Keratinocyte (primary cell): ENCODE data around the gene CEP63. TPM values are rescaled to one million over a fixed set of nuclear protein-coding genes. Genes with fewer than 3 reads are reported as not detected.

Experiments used
- DNase-seq: peaks from one replicate; pipeline ENCODE4 v3.0.0-alpha.2; 2011; ENCODE audit warnings: low read depth, missing footprints, low spot score
- FAIRE-seq: peaks from 2 replicates; lab custom pipeline; 2011; peaks lifted over from hg19 to GRCh38; lab: Jason Lieb, UNC
- H2AFZ ChIP-seq: 2 replicates; pipeline ENCODE4 v1.6.0; 2012; ENCODE audit warnings: low read length, control low read depth, inconsistent platforms; ENCODE audit not compliant: control insufficient read depth
- H3K27ac ChIP-seq: 2 replicates; pipeline ENCODE4 v1.5.1; 2011; ENCODE audit warnings: low read length; ENCODE audit not compliant: control insufficient read depth, insufficient read depth
- H3K27me3 ChIP-seq: 3 replicates; pipeline ENCODE4 v1.6.0; 2011; ENCODE audit warnings: low read length; ENCODE audit not compliant: control insufficient read depth, insufficient read depth; ENCODE audit errors: extremely low read depth
- H3K36me3 ChIP-seq, 2 experiments: 2 replicates in 1 of 2; 3 replicates in 1 of 2; pipeline ENCODE4 v1.5.1; 2011; ENCODE audit warnings: low read length in 2 of 2, mild to moderate bottlenecking in 1 of 2; ENCODE audit not compliant: control insufficient read depth in 2 of 2, insufficient read depth in 2 of 2; ENCODE audit errors: extremely low read depth in 1 of 2
- H3K4me1 ChIP-seq: 3 replicates; pipeline ENCODE4 v1.5.1; 2011; ENCODE audit warnings: low read length; ENCODE audit not compliant: control insufficient read depth, insufficient read depth; ENCODE audit errors: extremely low read depth
- H3K4me2 ChIP-seq: 3 replicates; pipeline ENCODE4 v1.6.0; 2011; ENCODE audit warnings: low read depth, low read length; ENCODE audit not compliant: control insufficient read depth, insufficient read depth; ENCODE audit errors: extremely low read depth
- H3K4me3 ChIP-seq, 3 experiments: fragments of 200-600 bp in 1 of 3; sonication (generic) in 1 of 3; 2 replicates in 2 of 3; 3 replicates in 1 of 3; pipeline ENCODE4 v1.5.1; 2011 to 2016; ENCODE audit warnings: low read length in 3 of 3, mild to moderate bottlenecking in 3 of 3, control low read depth in 2 of 3, inconsistent platforms in 1 of 3, low read depth in 1 of 3, mixed read lengths in 1 of 3, mixed run types in 1 of 3, moderate library complexity in 1 of 3; ENCODE audit not compliant: control insufficient read depth in 2 of 3, insufficient read depth in 2 of 3; ENCODE audit errors: extremely low read depth in 1 of 3
- H3K79me2 ChIP-seq: 2 replicates; pipeline ENCODE4 v1.6.0; 2012; ENCODE audit warnings: low read length; ENCODE audit not compliant: control insufficient read depth, insufficient read depth
- H3K9ac ChIP-seq: 3 replicates; pipeline ENCODE4 v1.6.0; 2011; ENCODE audit warnings: low read length; ENCODE audit not compliant: control insufficient read depth, insufficient read depth; ENCODE audit errors: extremely low read depth
- H3K9me1 ChIP-seq: 3 replicates; pipeline ENCODE4 v1.6.0; 2011; ENCODE audit warnings: low read length; ENCODE audit not compliant: control insufficient read depth, insufficient read depth; ENCODE audit errors: extremely low read depth
- H3K9me3 ChIP-seq: 2 replicates; pipeline ENCODE4 v1.5.1; 2012; ENCODE audit warnings: low read depth, low read length; ENCODE audit not compliant: control insufficient read depth
- H4K20me1 ChIP-seq: 3 replicates; pipeline ENCODE4 v1.6.0; 2011; ENCODE audit warnings: low read length; ENCODE audit not compliant: control insufficient read depth, insufficient read depth; ENCODE audit errors: extremely low read depth
- EZH2 ChIP-seq: IDR thresholded peaks from one replicate; pipeline ENCODE4 v1.6.1; 2012; ENCODE audit warnings: inconsistent platforms, mild to moderate bottlenecking, low read length, moderate library complexity
- dilution Hi-C: fragments of 300-500 bp; cut with MboI; formaldehyde crosslinking; loops from one replicate; pipeline ENCODE4 v1.7.0; 2020; ENCODE audit warnings: low sequenced_read_pairs; ENCODE audit not compliant: extremely low pct_ligation_motif_present
- polyA plus RNA-seq, 5 experiments: library from polyadenylated mRNA; depleted of rRNA in 3 of 5; stranded (reverse) in 3 of 5; stranded (forward) in 1 of 5; unstranded in 1 of 5; fragments of >200 nt; gene quantifications; 1 replicate in 1 of 5; 2 replicates in 3 of 5; 3 replicates in 1 of 5; pipeline versions ENCODE4 v1.2.1 to v1.2.3, GENCODE V29; 2011 to 2012; ENCODE audit warnings: missing spikeins in 2 of 5, low read depth in 1 of 5, low replicate concordance in 1 of 5
- TF ChIP-seq, protein P1 (sequence below), 3 experiments: IDR thresholded peaks in 1 of 3; conservative IDR thresholded peaks in 1 of 3; optimal IDR thresholded peaks in 1 of 3; 2 replicates in 2 of 3; 3 replicates in 1 of 3; pipeline versions ENCODE3 to v1.5.1; 2011; ENCODE audit warnings: low read length in 3 of 3, mild to moderate bottlenecking in 3 of 3, moderate library complexity in 2 of 3, control low read depth in 1 of 3, inconsistent platforms in 1 of 3; ENCODE audit not compliant: insufficient read depth in 2 of 3; ENCODE audit errors: extremely low read depth in 1 of 3

CEP63 gene
- polyA plus RNA-seq, 1 donor (not counting 4 experiments of a cell fraction or from before 2014, with no cell fraction given) = 10.1 TPM

DNA sequence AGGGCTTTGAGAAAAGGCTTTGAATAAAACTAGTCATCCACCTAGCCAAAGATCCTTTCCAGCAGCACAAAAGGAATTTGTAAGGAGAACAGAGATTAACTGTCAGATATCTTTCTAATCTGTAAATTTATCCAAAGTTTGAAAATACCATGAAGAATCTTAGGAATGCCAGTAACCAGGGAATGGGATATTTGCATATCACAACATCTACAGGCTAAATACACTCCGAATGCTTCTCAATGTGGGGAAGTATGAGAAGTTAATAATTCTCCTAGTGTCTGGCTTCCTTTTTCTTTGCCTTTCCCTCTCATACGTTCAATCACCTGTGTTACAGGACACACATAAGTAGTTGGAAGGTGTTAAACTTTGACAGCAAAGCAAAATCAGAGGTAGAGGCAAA is 7.9 kb upstream of the CEP63 start:
- dilution Hi-C loops = no loop called here
- Histone ChIP-seq H3K27me3 (no peaks in the 10 kb centered on the region), H2AFZ (no peak overlapping the region), H3K4me2 (no peak overlapping the region), H3K4me3 (no peak overlapping the region), H3K27ac (no peak overlapping the region), H4K20me1 (no peaks in the 10 kb centered on the region), H3K36me3 (peaks cover 6 to 28% of the 10 kb centered on the region in 2 experiments), H3K4me1 (peaks cover 47% of the 10 kb centered on the region), H3K79me2 (peaks cover 1% of the 10 kb centered on the region), H3K9me3 (no peaks in the 10 kb centered on the region), H3K9ac (no peak overlapping the region), H3K9me1 (no peaks in the 10 kb centered on the region)
- FAIRE-seq (no peak), DNase-seq (no peak)
- no peak for TF ChIP-seq EZH2
- TF ChIP-seq, protein P1, sequence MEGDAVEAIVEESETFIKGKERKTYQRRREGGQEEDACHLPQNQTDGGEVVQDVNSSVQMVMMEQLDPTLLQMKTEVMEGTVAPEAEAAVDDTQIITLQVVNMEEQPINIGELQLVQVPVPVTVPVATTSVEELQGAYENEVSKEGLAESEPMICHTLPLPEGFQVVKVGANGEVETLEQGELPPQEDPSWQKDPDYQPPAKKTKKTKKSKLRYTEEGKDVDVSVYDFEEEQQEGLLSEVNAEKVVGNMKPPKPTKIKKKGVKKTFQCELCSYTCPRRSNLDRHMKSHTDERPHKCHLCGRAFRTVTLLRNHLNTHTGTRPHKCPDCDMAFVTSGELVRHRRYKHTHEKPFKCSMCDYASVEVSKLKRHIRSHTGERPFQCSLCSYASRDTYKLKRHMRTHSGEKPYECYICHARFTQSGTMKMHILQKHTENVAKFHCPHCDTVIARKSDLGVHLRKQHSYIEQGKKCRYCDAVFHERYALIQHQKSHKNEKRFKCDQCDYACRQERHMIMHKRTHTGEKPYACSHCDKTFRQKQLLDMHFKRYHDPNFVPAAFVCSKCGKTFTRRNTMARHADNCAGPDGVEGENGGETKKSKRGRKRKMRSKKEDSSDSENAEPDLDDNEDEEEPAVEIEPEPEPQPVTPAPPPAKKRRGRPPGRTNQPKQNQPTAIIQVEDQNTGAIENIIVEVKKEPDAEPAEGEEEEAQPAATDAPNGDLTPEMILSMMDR (optimal IDR thresholded peaks at IDR 0.05 in 1 of 3, IDR thresholded peaks at IDR 0.05 in 1 of 3, conservative IDR thresholded peaks at IDR 0.05 in 1 of 3; ENCODE audit: extremely low read depth in 1 of 3, insufficient read depth in 2 of 3, low read length in 3 of 3) = no peak

DNA sequence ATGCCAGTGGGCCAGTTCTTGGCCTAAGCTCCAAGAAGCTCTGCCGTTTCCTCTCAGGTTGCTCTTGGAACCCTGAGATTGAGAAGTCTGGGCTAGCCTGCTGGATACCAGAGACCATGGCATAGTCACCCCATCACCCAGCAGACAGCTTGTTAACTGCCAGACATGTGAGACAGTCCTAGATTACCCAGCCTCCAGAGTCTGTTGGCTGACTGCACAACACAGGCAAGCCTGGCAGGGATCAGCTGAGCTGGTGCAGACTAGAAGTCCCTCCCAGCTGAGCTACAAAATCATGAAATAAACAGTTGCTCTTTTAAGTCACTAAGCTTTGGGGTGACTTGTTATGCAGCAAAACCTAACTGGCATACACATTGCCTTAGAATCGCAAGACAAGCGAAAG is 5.3 kb upstream of the CEP63 start:
- Histone ChIP-seq H2AFZ (no peak overlapping the region), H4K20me1 (no peaks in the 10 kb centered on the region), H3K9ac (no peak overlapping the region), H3K4me2 (no peak overlapping the region), H3K9me3 (no peaks in the 10 kb centered on the region), H3K27ac (no peak overlapping the region), H3K4me1 (peaks cover 56% of the 10 kb centered on the region), H3K4me3 (no peak overlapping the region), H3K36me3 (peaks cover 6 to 28% of the 10 kb centered on the region in 2 experiments), H3K79me2 (peaks cover 10% of the 10 kb centered on the region), H3K27me3 (no peaks in the 10 kb centered on the region), H3K9me1 (no peaks in the 10 kb centered on the region)
- FAIRE-seq = no peak
- dilution Hi-C loops = no loop called here
- DNase-seq = no peak
- TF ChIP-seq, protein P1 (optimal IDR thresholded peaks at IDR 0.05 in 1 of 3, IDR thresholded peaks at IDR 0.05 in 1 of 3, conservative IDR thresholded peaks at IDR 0.05 in 1 of 3; ENCODE audit: extremely low read depth in 1 of 3, insufficient read depth in 2 of 3, low read length in 3 of 3) = no peak
- no peak for TF ChIP-seq EZH2
